CD14-positive monocyte (primary cell): Measurements from ENCODE around the gene TECTB. TPM values are rescaled to one million over a fixed set of nuclear protein-coding genes. Genes with fewer than 3 reads are reported as not detected.

Experiments used
- DNase-seq, 3 donors: peaks; one replicate each; pipeline ENCODE4 v3.0.0-alpha.2; 2011 to 2022
- H2AFZ ChIP-seq: 2 replicates; pipeline ENCODE4 v1.6.0; 2012; ENCODE audit warnings: mild to moderate bottlenecking, low read depth, low read length, inconsistent platforms; ENCODE audit not compliant: insufficient read depth, poor library complexity, severe bottlenecking
- H3K27ac ChIP-seq, 2 donors: 1 replicate in 1 of 2; 2 replicates in 1 of 2; pipeline ENCODE4 v1.5.1; 2012 to 2013; ENCODE audit warnings: low read length in 2 of 2, control low read depth in 1 of 2, inconsistent platforms in 1 of 2, low read depth in 1 of 2, mild to moderate bottlenecking in 1 of 2
- H3K27me3 ChIP-seq, 2 donors: one replicate each; pipeline versions ENCODE4 v1.6.0 to v1.6.1; 2011 to 2013; ENCODE audit warnings: low read length in 2 of 2; ENCODE audit not compliant: control insufficient read depth in 2 of 2, insufficient read depth in 2 of 2
- H3K36me3 ChIP-seq, 2 donors: replicated peaks in 1 of 2; 1 replicate in 1 of 2; 2 replicates in 1 of 2; pipeline versions ENCODE4 v1.5.1 to v1.6.1; 2012 to 2013; ENCODE audit warnings: low read length in 2 of 2, control low read depth in 1 of 2, inconsistent platforms in 1 of 2, mild to moderate bottlenecking in 1 of 2; ENCODE audit not compliant: insufficient read depth in 2 of 2, control insufficient read depth in 1 of 2
- H3K4me1 ChIP-seq, 2 donors: 1 replicate in 1 of 2; 2 replicates in 1 of 2; pipeline versions ENCODE4 v1.5.1 to v1.6.1; 2012 to 2013; ENCODE audit warnings: low read length in 2 of 2, control low read depth in 1 of 2, inconsistent platforms in 1 of 2, mild to moderate bottlenecking in 1 of 2, moderate library complexity in 1 of 2; ENCODE audit not compliant: insufficient read depth in 2 of 2, control insufficient read depth in 1 of 2
- H3K4me2 ChIP-seq: replicated peaks from 2 replicates; pipeline ENCODE3; 2012; ENCODE audit warnings: low read length, moderate library complexity, mild to moderate bottlenecking; ENCODE audit not compliant: poor library complexity, severe bottlenecking; ENCODE audit errors: extremely low read depth
- H3K4me3 ChIP-seq, 3 experiments: fragments of 200-600 bp in 1 of 3; sonication (generic) in 1 of 3; replicated peaks in 1 of 3; 1 replicate in 2 of 3; 2 replicates in 1 of 3; pipeline ENCODE4 v1.5.1; 2011 to 2013; ENCODE audit warnings: low read length in 3 of 3, mild to moderate bottlenecking in 3 of 3, control low read depth in 2 of 3, low read depth in 2 of 3, inconsistent platforms in 1 of 3, moderate library complexity in 1 of 3
- H3K79me2 ChIP-seq: 2 replicates; pipeline ENCODE4 v1.6.0; 2012; ENCODE audit warnings: mild to moderate bottlenecking, control low read depth, inconsistent platforms, low read length, moderate library complexity; ENCODE audit not compliant: insufficient read depth
- H3K9ac ChIP-seq: 2 replicates; pipeline ENCODE4 v1.6.0; 2017; ENCODE audit warnings: low read length, mild to moderate bottlenecking; ENCODE audit not compliant: insufficient read depth, poor library complexity, severe bottlenecking
- H3K9me3 ChIP-seq, 2 donors: replicated peaks in 1 of 2; 1 replicate in 1 of 2; 2 replicates in 1 of 2; pipeline versions ENCODE4 v1.5.1 to v1.6.1; 2012 to 2013; ENCODE audit warnings: low read length in 2 of 2, control low read depth in 1 of 2; ENCODE audit not compliant: control insufficient read depth in 1 of 2, insufficient read depth in 1 of 2
- H4K20me1 ChIP-seq: 2 replicates; pipeline ENCODE4 v1.6.0; 2012; ENCODE audit warnings: mild to moderate bottlenecking, low read length, control low read depth, moderate library complexity; ENCODE audit not compliant: insufficient read depth
- H3K27ac Mint-ChIP-seq, 7 donors: one replicate each; pipeline ENCODE4 v1.8.0; 2020; ENCODE audit warnings: mild to moderate bottlenecking in 7 of 7, mixed read lengths in 7 of 7, moderate library complexity in 6 of 7, inconsistent platforms in 2 of 7
- H3K27me3 Mint-ChIP-seq, 3 donors: one replicate each; pipeline ENCODE4 v1.8.0; 2021 to 2022; ENCODE audit warnings: low read depth in 3 of 3, mild to moderate bottlenecking in 3 of 3, mixed read lengths in 3 of 3, moderate library complexity in 3 of 3, inconsistent platforms in 1 of 3
- H3K36me3 Mint-ChIP-seq, 2 donors: one replicate each; pipeline ENCODE4 v1.8.0; 2020; ENCODE audit warnings: mixed read lengths in 2 of 2, inconsistent platforms in 1 of 2, mild to moderate bottlenecking in 1 of 2
- H3K4me1 Mint-ChIP-seq: one replicate; pipeline ENCODE4 v1.8.0; 2020; ENCODE audit warnings: mild to moderate bottlenecking, mixed read lengths
- H3K4me3 Mint-ChIP-seq, 2 donors: one replicate each; pipeline ENCODE4 v1.8.0; 2020; ENCODE audit warnings: mild to moderate bottlenecking in 2 of 2, mixed read lengths in 2 of 2, moderate library complexity in 1 of 2
- H3K9me3 Mint-ChIP-seq, 7 donors: one replicate each; pipeline ENCODE4 v1.8.0; 2020 to 2022; ENCODE audit warnings: mixed read lengths in 7 of 7, mild to moderate bottlenecking in 6 of 7, moderate library complexity in 6 of 7, inconsistent platforms in 2 of 7
- intact Hi-C, 2 donors: fragments of 100-400 bp; cut with micrococcal nuclease; formaldehyde crosslinking; loops; one replicate each; pipeline versions ENCODE4 v1.15.0 to v1.15.1; 2023
- polyA plus RNA-seq, 3 donors: library from polyadenylated mRNA; depleted of rRNA in 1 of 3; unstranded in 2 of 3; stranded (reverse) in 1 of 3; fragments of 300-500 nt in 2 of 3; fragments of >200 nt in 1 of 3; fragmentation: Illumina TruSeq in 2 of 3; gene quantifications; 1 replicate in 2 of 3; 2 replicates in 1 of 3; pipeline ENCODE4 v1.2.3, GENCODE V29; 2012 to 2021
- small RNA-seq: library from RNA; depleted of rRNA; stranded (forward); fragments of <200 nt; gene quantifications from one replicate; pipeline ENCODE3, GENCODE V24; 2012; ENCODE audit warnings: low read depth; ENCODE audit not compliant: insufficient read length
- TF ChIP-seq, protein P1 (sequence below): fragments of 200-600 bp; IDR thresholded peaks from one replicate; pipeline ENCODE4 v1.8.0; 2022; ENCODE audit warnings: antibody characterized with exemption, mild to moderate bottlenecking

TECTB gene
- polyA plus RNA-seq, 3 donors: not detected

DNA sequence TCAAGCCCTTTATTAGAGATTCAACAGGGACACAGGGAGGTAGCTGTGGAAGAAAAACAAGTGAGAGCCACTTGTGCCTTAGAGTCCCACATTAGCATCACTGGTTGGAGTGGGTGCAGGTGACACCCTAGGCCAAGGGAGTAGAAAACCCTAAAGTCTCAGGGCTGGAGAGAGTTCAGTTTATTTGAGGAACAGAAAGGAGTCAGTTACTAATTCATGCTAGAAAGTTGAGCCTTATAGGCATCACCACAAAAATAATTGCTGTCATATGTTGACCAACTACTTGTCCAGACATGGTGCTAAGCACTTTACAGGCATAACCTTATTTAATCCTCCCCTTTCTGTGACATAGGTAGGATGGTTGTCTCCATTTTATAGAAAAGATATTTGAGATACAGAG is 69.8 kb downstream of the TECTB start:
- H3K27ac Mint-ChIP-seq: no peak overlapping the region

More for the DNA sequence above, 69.8 kb downstream of the TECTB start:
- H3K9me3 Mint-ChIP-seq: peaks cover 0 to 4% (median 0%) of the 10 kb centered on the region in 7 donors
- Histone ChIP-seq H3K4me2 (no peak overlapping the region), H3K9ac (no peak overlapping the region), H2AFZ (no peak overlapping the region), H3K4me1 (no peaks in the 10 kb centered on the region), H4K20me1 (no peaks in the 10 kb centered on the region), H3K36me3 (no peaks in the 10 kb centered on the region), H3K4me3 (no peak overlapping the region), H3K79me2 (no peaks in the 10 kb centered on the region), H3K9me3 (peaks cover 0 to 4% of the 10 kb centered on the region in 2 donors), H3K27ac (no peak overlapping the region), H3K27me3 (no peaks in the 10 kb centered on the region)
- no peaks in the 10 kb centered on the region for H3K36me3 Mint-ChIP-seq
- H3K4me1 Mint-ChIP-seq: no peaks in the 10 kb centered on the region
- TF ChIP-seq, protein P1, sequence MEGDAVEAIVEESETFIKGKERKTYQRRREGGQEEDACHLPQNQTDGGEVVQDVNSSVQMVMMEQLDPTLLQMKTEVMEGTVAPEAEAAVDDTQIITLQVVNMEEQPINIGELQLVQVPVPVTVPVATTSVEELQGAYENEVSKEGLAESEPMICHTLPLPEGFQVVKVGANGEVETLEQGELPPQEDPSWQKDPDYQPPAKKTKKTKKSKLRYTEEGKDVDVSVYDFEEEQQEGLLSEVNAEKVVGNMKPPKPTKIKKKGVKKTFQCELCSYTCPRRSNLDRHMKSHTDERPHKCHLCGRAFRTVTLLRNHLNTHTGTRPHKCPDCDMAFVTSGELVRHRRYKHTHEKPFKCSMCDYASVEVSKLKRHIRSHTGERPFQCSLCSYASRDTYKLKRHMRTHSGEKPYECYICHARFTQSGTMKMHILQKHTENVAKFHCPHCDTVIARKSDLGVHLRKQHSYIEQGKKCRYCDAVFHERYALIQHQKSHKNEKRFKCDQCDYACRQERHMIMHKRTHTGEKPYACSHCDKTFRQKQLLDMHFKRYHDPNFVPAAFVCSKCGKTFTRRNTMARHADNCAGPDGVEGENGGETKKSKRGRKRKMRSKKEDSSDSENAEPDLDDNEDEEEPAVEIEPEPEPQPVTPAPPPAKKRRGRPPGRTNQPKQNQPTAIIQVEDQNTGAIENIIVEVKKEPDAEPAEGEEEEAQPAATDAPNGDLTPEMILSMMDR: no peak
- DNase-seq: no peak
- intact Hi-C loops: no loop called here
- no peak overlapping the region for H3K4me3 Mint-ChIP-seq
- H3K27me3 Mint-ChIP-seq: peaks cover 0 to 2% (median 0%) of the 10 kb centered on the region in 3 donors

Small RNA genes lying within 50 kb of the gene (small RNA-seq; reads per million reads assigned to genes)
- gene MIR6715A: not detected

Other genes with a start within 250 kb of the TECTB start
- gene GPAM, start 99.6 kb upstream of the TECTB start, polyA plus RNA-seq: 1 to 10 TPM in 1 of 3 donors, under 1 TPM in 2; 0.37 to 1.3 (median 0.59) TPM
- gene ACSL5, start 90.7 kb downstream of the TECTB start, polyA plus RNA-seq: 10 to 100 TPM; 27.5 to 44.4 (median 37.5) TPM
- gene ZDHHC6, start 163.5 kb downstream of the TECTB start, polyA plus RNA-seq: 10 to 100 TPM; 34.0 to 39.2 (median 39.0) TPM
- gene VTI1A, start 163.8 kb downstream of the TECTB start, polyA plus RNA-seq: 10 to 100 TPM; 23.6 to 25.4 (median 24.1) TPM